ENCODE data around the gene BANF1.

- TF ChIP-seq CTCF (IDR thresholded peaks at IDR 0.05) = no peak
- TF ChIP-seq POLR2A (IDR thresholded peaks at IDR 0.05) = no peak
- TF ChIP-seq EP300 (IDR thresholded peaks at IDR 0.05) = no peak
- TF ChIP-seq POLR2AphosphoS5 (IDR thresholded peaks at IDR 0.05) = no peak
These were observed 13.2 kb downstream of the BANF1 start for GRCh38 chr11:66015454-66015881.

All from gastroesophageal sphincter (tissue), 3 donors.